GM21737 (cell line): Measurements from ENCODE around the gene CLCN1.

Experiments used
- ATAC-seq: cut with Tn5 transposase; IDR thresholded peaks from one replicate; pipeline ENCODE4 v1.9.1; 2021; ENCODE audit warnings: mild to moderate bottlenecking, moderate library complexity; ENCODE audit not compliant: unreplicated experiment

The CLCN1 gene

GRCh38 chr7:143329471-143330170, 13.7 kb downstream of the CLCN1 start:
- no peak for ATAC-seq

- no peak for ATAC-seq
These were observed 15.4 kb downstream of the CLCN1 start for GRCh38 chr7:143331179-143331801.

GRCh38 chr7:143334244-143334643, 18.3 kb downstream of the CLCN1 start:
- no peak for ATAC-seq

GRCh38 chr7:143337216-143337615, 21.3 kb downstream of the CLCN1 start:
- no peak for ATAC-seq

- no peak for ATAC-seq
These were observed 25.9 kb downstream of the CLCN1 start for GRCh38 chr7:143341842-143342241.

- ATAC-seq, result no peak
These were observed 27.7 kb downstream of the CLCN1 start for GRCh38 chr7:143343596-143343995.

GRCh38 chr7:143345428-143345900, 29.6 kb downstream of the CLCN1 start:
- ATAC-seq, result peak; percentile 83

GRCh38 chr7:143346018-143346417, 30.1 kb downstream of the CLCN1 start:
- no peak for ATAC-seq

GRCh38 chr7:143347950-143348349, 32.0 kb downstream of the CLCN1 start:
- ATAC-seq, result no peak

- no peak for ATAC-seq
These were observed 35.1 kb downstream of the CLCN1 start for GRCh38 chr7:143351060-143351459.

- ATAC-seq, result no peak
These were observed 35.7 kb downstream of the CLCN1 start for GRCh38 chr7:143351574-143351973.

GRCh38 chr7:143352531-143353002, 36.7 kb downstream of the CLCN1 start:
- ATAC-seq, result no peak

GRCh38 chr7:143354376-143354775, 38.5 kb downstream of the CLCN1 start:
- no peak for ATAC-seq

- no peak for ATAC-seq
These were observed 39.1 kb downstream of the CLCN1 start for GRCh38 chr7:143354965-143355364.

- no peak for ATAC-seq
These were observed 39.8 kb downstream of the CLCN1 start for GRCh38 chr7:143355450-143356385.

- ATAC-seq, result no peak
These were observed 40.6 kb downstream of the CLCN1 start for GRCh38 chr7:143356414-143357050.

GRCh38 chr7:143358626-143359025, 42.7 kb downstream of the CLCN1 start:
- no peak for ATAC-seq

- ATAC-seq, result no peak
These were observed 44.0 kb downstream of the CLCN1 start for GRCh38 chr7:143359771-143360353.

GRCh38 chr7:143360788-143361551, 45.1 kb downstream of the CLCN1 start:
- no peak for ATAC-seq
